ENCODE results near the gene CHRNA10. TPM values are rescaled to one million over a fixed set of nuclear protein-coding genes. Genes with fewer than 3 reads are reported as not detected.

Gene CHRNA10
- total RNA-seq, 4 donors from 2014 or later = 1.1 to 4.7 (median 2.6) TPM

- DNase-seq (ENCODE audit: low spot score) (no peak), ATAC-seq (ENCODE audit: low FRiP score) (no peak)
- TF ChIP-seq, protein P1, sequence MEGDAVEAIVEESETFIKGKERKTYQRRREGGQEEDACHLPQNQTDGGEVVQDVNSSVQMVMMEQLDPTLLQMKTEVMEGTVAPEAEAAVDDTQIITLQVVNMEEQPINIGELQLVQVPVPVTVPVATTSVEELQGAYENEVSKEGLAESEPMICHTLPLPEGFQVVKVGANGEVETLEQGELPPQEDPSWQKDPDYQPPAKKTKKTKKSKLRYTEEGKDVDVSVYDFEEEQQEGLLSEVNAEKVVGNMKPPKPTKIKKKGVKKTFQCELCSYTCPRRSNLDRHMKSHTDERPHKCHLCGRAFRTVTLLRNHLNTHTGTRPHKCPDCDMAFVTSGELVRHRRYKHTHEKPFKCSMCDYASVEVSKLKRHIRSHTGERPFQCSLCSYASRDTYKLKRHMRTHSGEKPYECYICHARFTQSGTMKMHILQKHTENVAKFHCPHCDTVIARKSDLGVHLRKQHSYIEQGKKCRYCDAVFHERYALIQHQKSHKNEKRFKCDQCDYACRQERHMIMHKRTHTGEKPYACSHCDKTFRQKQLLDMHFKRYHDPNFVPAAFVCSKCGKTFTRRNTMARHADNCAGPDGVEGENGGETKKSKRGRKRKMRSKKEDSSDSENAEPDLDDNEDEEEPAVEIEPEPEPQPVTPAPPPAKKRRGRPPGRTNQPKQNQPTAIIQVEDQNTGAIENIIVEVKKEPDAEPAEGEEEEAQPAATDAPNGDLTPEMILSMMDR (IDR thresholded peaks at IDR 0.05) = no peak
Observed at GRCh38 chr11:3700910-3701309, 29.7 kb upstream of the CHRNA10 start.

DNA sequence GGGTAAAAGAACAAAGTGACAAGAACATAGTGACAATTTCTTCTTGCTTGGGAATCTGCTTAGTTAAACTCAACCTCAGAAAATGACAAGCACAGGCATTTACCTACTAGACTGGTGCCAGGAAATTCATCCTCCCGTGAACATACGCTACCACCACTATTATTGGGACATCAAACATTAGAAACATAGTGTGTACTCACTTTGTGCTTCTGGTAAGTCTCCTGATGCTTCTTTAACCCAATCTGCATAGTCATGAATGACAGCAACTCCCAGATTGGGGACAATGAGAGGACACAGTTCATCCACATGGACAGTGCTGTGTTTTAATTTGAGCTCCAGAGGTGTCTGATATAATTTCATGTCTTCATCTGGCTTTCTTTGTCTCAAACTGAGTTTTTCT, 29.2 kb upstream of the CHRNA10 start:
- DNase-seq (ENCODE audit: low spot score) (no peak), ATAC-seq (ENCODE audit: low FRiP score) (no peak)
- TF ChIP-seq, protein P1 (IDR thresholded peaks at IDR 0.05) = no peak

- no peak for ATAC-seq (ENCODE audit: low FRiP score)
- TF ChIP-seq, protein P1 (IDR thresholded peaks at IDR 0.05) = no peak
Observed at GRCh38 chr11:3686751-3687150, 15.6 kb upstream of the CHRNA10 start.

GRCh38 chr11:3685923-3686322, 14.7 kb upstream of the CHRNA10 start:
- TF ChIP-seq, protein P1 (IDR thresholded peaks at IDR 0.05) = no peak
- ATAC-seq (ENCODE audit: low FRiP score) (no peak), DNase-seq (ENCODE audit: low spot score) (no peak)

More at GRCh38 chr11:3686751-3687150, 15.6 kb upstream of the CHRNA10 start:
- DNase-seq (ENCODE audit: low spot score) = no peak

- TF ChIP-seq, protein P1 (IDR thresholded peaks at IDR 0.05) = no peak
- DNase-seq (ENCODE audit: low spot score) (no peak), ATAC-seq (ENCODE audit: low FRiP score) (no peak)
Observed at GRCh38 chr11:3684819-3685172, 13.6 kb upstream of the CHRNA10 start.

DNA sequence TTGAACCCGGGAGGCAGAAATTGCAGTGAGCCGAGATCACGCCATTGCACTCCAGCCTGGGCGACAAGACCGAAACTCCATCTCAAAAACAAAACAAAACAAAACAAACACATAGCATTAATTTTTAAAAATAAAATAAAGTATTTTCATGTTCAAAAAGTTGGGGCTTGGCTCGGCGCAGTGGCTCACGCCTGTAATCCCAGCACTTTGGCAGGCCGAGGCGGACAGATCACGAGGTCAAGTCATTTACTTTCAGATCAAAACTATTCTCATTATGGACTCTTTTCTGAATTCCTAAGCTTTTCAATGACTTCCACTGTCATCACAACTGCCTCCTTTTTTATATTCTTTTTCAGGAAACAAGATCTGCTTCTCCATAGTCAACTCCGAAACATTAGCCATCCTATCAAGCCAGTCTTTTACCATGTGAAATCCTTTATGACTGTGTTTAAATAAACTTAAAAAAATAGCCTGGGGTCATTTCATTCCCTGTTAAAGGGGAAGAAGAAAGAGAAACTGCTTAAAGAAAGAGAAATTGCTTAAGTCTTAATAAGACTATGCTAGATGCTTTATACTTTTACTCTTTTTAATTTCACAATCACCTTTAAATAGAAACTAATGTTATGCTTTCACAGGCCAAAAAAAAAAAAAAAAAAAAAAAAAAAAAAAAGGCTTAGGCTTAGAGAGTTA, 13.1 kb upstream of the CHRNA10 start:
- no peak for ATAC-seq (ENCODE audit: low FRiP score)
- DNase-seq (ENCODE audit: low spot score) = no peak

DNA sequence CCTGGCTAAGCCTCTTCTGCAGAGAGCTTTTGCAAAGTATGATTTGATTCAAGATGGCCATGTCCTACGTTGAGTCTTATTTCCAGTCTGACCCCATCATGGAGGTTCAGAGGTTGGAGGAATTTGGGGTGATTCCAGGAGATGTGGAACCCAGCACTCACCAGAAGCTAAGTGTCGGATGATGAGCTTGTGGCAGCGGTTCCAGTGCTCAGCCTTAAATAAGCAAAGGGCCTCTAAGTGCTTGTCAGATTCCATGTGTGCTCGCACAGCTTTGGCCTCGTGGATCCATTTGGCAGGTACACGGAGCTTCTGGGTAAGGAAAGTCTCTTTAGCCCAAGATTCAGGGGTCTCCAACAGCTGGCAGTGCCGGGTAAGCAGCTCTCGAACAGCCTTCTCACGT, 11.9 kb upstream of the CHRNA10 start:
- DNase-seq (ENCODE audit: low spot score) (no peak), ATAC-seq (ENCODE audit: low FRiP score) (no peak)
- TF ChIP-seq, protein P1 (IDR thresholded peaks at IDR 0.05) = no peak

More for the DNA sequence above, 13.1 kb upstream of the CHRNA10 start:
- TF ChIP-seq, protein P1 (IDR thresholded peaks at IDR 0.05) = no peak

Measured in omental fat pad (tissue), 4 donors.